ENCODE measurements around the gene TBC1D10A. TPM values are rescaled to one million over a fixed set of nuclear protein-coding genes. Genes with fewer than 3 reads are reported as not detected.

TBC1D10A gene
- total RNA-seq, 1 experiment from 2014 or later, result 18.6 TPM

DNA sequence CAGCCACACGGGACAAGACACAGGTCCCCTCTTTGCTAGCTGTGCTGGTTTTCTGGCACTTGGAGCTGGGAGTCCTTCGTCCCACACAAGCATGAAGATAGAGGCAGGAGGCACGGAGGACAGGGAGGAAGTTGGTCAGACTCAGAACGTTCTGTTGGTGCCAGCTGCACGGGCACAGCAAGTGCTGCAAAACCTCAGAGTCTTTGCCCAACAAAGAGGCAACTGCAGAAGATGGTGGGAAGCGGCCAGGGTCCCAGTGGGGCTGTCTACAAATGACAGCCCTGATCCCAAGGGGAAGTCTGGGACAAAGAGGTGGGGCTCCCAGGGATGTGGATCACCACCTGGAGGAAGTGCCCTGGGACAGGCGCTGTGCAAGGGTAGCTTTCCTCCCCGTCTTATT is 50.7 kb downstream of the TBC1D10A start:
- H3K9me3 ChIP-seq (ENCODE audit: control insufficient read depth in 1 of 2, insufficient read depth in 1 of 2, low read depth in 1 of 2, low read length in 2 of 2), result no peaks in the 10 kb centered on the region
- H3K9me2 ChIP-seq (ENCODE audit: insufficient read depth), result no peaks in the 10 kb centered on the region
- no peaks in the 10 kb centered on the region for H4K20me1 ChIP-seq (ENCODE audit: insufficient read depth)
- no TSS peak for BruUV-seq (replicated peaks)
- no peak overlapping the region for H3K27ac ChIP-seq (ENCODE audit: low read depth, low read length)
- H3K27me3 ChIP-seq (ENCODE audit: insufficient read depth, low read length), result no peaks in the 10 kb centered on the region
- ATAC-seq (no peak), DNase-seq (ENCODE audit: low read depth, low spot score) (no peak)
- TF ChIP-seq, protein P1, sequence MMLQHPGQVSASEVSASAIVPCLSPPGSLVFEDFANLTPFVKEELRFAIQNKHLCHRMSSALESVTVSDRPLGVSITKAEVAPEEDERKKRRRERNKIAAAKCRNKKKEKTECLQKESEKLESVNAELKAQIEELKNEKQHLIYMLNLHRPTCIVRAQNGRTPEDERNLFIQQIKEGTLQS (IDR thresholded peaks at IDR 0.05), result no peak
- TF ChIP-seq, protein P2, sequence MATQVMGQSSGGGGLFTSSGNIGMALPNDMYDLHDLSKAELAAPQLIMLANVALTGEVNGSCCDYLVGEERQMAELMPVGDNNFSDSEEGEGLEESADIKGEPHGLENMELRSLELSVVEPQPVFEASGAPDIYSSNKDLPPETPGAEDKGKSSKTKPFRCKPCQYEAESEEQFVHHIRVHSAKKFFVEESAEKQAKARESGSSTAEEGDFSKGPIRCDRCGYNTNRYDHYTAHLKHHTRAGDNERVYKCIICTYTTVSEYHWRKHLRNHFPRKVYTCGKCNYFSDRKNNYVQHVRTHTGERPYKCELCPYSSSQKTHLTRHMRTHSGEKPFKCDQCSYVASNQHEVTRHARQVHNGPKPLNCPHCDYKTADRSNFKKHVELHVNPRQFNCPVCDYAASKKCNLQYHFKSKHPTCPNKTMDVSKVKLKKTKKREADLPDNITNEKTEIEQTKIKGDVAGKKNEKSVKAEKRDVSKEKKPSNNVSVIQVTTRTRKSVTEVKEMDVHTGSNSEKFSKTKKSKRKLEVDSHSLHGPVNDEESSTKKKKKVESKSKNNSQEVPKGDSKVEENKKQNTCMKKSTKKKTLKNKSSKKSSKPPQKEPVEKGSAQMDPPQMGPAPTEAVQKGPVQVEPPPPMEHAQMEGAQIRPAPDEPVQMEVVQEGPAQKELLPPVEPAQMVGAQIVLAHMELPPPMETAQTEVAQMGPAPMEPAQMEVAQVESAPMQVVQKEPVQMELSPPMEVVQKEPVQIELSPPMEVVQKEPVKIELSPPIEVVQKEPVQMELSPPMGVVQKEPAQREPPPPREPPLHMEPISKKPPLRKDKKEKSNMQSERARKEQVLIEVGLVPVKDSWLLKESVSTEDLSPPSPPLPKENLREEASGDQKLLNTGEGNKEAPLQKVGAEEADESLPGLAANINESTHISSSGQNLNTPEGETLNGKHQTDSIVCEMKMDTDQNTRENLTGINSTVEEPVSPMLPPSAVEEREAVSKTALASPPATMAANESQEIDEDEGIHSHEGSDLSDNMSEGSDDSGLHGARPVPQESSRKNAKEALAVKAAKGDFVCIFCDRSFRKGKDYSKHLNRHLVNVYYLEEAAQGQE (IDR thresholded peaks at IDR 0.05; ENCODE audit: low read depth), result no peak
- H3K79me2 ChIP-seq (ENCODE audit: insufficient read depth, low read length), result no peaks in the 10 kb centered on the region
- H3K4me3 ChIP-seq (replicated peaks in 1 of 2; ENCODE audit: low read depth in 1 of 2, low read length in 2 of 2), result no peak overlapping the region
- H3K9ac ChIP-seq (ENCODE audit: low read length), result no peak overlapping the region
- no peaks in the 10 kb centered on the region for H3K36me3 ChIP-seq (ENCODE audit: control insufficient read depth in 1 of 2, insufficient read depth in 2 of 2, low read length in 2 of 2)
- H3K4me2 ChIP-seq (ENCODE audit: low read length), result no peak overlapping the region
- POLR2A ChIA-PET, result no interaction called here
- RAD21 ChIA-PET (ENCODE audit: low non-redundant PET in 1 of 2, low total read pairs in 2 of 2, uncharacterized antibody in 2 of 2, unreplicated experiment in 2 of 2), result no interaction called here
- intact Hi-C loops (cut with micrococcal nuclease), result no loop called here
- H3K4me1 ChIP-seq (ENCODE audit: control insufficient read depth in 1 of 2, insufficient read depth in 2 of 2, low read length in 2 of 2), result peaks cover 5 to 17% of the 10 kb centered on the region in 2 experiments; a peak in 3 of 4 replicates
- no peak overlapping the region for H2AFZ ChIP-seq (ENCODE audit: low read depth, low read length, poor library complexity, severe bottlenecking)
- CTCF ChIA-PET, result interaction anchor here (0.8 kb wide), 1 partner anchor 12 kb away, joined by 3 read pairs; no protein-coding TSS in a partner anchor

DNA sequence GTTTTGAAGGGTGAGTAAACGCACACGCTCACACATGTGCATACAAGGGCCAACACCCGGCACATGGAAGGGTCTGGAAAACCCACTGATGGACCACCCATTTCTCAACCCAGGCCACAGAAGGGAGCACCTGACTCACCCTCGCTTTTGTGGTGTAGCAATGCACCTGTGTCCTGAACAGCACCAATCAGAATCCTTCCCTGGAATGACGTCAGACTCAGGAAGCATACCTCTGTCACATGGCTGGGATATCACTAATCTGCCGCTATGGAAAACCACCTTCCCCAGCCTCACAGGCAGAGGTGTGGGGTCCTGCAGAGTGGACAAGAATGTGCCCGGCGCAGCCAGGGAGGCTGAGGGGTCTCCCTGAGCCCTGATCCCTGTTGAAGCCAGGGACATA is 51.1 kb downstream of the TBC1D10A start:
- H3K9me2 ChIP-seq (ENCODE audit: insufficient read depth), result no peaks in the 10 kb centered on the region
- ATAC-seq (peak; percentile 60), DNase-seq (ENCODE audit: low read depth, low spot score) (no peak)
- H3K36me3 ChIP-seq (ENCODE audit: control insufficient read depth in 1 of 2, insufficient read depth in 2 of 2, low read length in 2 of 2), result no peaks in the 10 kb centered on the region
- H3K4me2 ChIP-seq (ENCODE audit: low read length), result no peak overlapping the region
- POLR2A ChIA-PET, result no interaction called here
- no peaks in the 10 kb centered on the region for H4K20me1 ChIP-seq (ENCODE audit: insufficient read depth)
- intact Hi-C loops (cut with micrococcal nuclease), result no loop called here
- CTCF ChIA-PET, result no interaction called here
- RAD21 ChIA-PET (ENCODE audit: low non-redundant PET in 1 of 2, low total read pairs in 2 of 2, uncharacterized antibody in 2 of 2, unreplicated experiment in 2 of 2), result no interaction called here
- no peak overlapping the region for H3K27ac ChIP-seq (ENCODE audit: low read depth, low read length)
- no TSS peak for BruUV-seq (replicated peaks)
- H3K27me3 ChIP-seq (ENCODE audit: insufficient read depth, low read length), result no peaks in the 10 kb centered on the region
- no peaks in the 10 kb centered on the region for H3K9me3 ChIP-seq (ENCODE audit: control insufficient read depth in 1 of 2, insufficient read depth in 1 of 2, low read depth in 1 of 2, low read length in 2 of 2)
- TF ChIP-seq, protein P3, sequence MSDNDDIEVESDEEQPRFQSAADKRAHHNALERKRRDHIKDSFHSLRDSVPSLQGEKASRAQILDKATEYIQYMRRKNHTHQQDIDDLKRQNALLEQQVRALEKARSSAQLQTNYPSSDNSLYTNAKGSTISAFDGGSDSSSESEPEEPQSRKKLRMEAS (IDR thresholded peaks at IDR 0.05), result peak; percentile 23; the same call in 1 of the 2 replicates
- TF ChIP-seq, protein P2 (IDR thresholded peaks at IDR 0.05; ENCODE audit: low read depth), result no peak
- H2AFZ ChIP-seq (ENCODE audit: low read depth, low read length, poor library complexity, severe bottlenecking), result no peak overlapping the region
- no peak overlapping the region for H3K4me3 ChIP-seq (replicated peaks in 1 of 2; ENCODE audit: low read depth in 1 of 2, low read length in 2 of 2)
- no peaks in the 10 kb centered on the region for H3K79me2 ChIP-seq (ENCODE audit: insufficient read depth, low read length)
- H3K9ac ChIP-seq (ENCODE audit: low read length), result no peak overlapping the region
- peaks cover 5 to 17% of the 10 kb centered on the region in 2 experiments; a peak in 3 of 4 replicates for H3K4me1 ChIP-seq (ENCODE audit: control insufficient read depth in 1 of 2, insufficient read depth in 2 of 2, low read length in 2 of 2)

Data from HCT116 (cell line).